ENCODE measurements around the gene ELAVL2. TPM values are rescaled to one million over a fixed set of nuclear protein-coding genes. Genes with fewer than 3 reads are reported as not detected.

ELAVL2 gene
- total RNA-seq, 4 donors from 2014 or later: under 0.01 to 1.4 (median 0.84) TPM

DNA sequence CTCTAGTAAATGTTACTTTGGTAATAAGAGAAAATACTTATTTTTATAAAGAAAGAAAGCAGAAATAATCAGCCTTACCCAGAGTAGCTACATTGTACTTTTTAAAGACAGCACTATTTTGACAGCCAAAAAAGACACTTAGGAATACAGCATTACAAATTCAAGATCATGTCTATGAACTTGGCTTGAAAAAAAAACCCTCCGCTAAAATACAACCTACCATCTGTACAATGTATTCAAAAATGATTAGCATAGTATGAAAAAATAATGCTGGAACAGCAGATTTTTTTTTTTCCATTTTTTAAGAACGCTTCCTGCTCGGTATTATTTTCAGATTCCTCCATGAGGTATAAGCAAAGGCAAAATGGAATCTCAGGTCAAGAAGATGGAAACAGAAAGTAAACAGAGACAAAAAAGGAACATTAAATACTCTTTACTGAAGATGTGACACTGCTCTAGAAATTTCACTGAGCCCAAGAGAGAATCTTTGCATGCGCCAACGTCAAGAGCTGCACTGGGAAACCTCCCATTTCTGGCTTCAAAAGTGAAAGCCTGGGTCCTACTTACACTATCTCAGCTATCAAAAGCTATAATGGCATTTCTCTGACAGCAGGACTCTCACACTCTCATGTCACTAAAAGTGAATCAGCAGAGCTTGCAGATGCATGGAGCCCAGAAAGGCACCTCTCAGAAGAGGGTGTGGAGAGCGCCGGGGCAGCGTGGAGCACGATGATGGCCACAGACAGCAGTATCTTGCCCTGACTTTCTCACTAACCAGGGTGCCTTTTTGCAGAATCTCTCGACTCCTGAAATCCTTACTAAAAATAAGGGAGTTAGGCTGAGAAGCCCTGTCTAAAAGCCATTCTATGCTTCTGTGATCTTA, 167.4 kb downstream of the ELAVL2 start:
- peak overlapping the region in 1 of 4 donors; percentile 9 for H3K4me3 ChIP-seq
- H3K4me1 ChIP-seq: peaks cover 0 to 7% (median 0%) of the 10 kb centered on the region in 4 donors
- H3K27ac ChIP-seq (replicated peaks in 1 of 4): no peak overlapping the region
- WGBS: 69% methylated on average over 10 of the region's 10 CpGs
- no peak for TF ChIP-seq EP300 (IDR thresholded peaks at IDR 0.05)
- TF ChIP-seq POLR2AphosphoS5 (IDR thresholded peaks at IDR 0.05): no peak
- TF ChIP-seq, protein P1, sequence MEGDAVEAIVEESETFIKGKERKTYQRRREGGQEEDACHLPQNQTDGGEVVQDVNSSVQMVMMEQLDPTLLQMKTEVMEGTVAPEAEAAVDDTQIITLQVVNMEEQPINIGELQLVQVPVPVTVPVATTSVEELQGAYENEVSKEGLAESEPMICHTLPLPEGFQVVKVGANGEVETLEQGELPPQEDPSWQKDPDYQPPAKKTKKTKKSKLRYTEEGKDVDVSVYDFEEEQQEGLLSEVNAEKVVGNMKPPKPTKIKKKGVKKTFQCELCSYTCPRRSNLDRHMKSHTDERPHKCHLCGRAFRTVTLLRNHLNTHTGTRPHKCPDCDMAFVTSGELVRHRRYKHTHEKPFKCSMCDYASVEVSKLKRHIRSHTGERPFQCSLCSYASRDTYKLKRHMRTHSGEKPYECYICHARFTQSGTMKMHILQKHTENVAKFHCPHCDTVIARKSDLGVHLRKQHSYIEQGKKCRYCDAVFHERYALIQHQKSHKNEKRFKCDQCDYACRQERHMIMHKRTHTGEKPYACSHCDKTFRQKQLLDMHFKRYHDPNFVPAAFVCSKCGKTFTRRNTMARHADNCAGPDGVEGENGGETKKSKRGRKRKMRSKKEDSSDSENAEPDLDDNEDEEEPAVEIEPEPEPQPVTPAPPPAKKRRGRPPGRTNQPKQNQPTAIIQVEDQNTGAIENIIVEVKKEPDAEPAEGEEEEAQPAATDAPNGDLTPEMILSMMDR (IDR thresholded peaks at IDR 0.05): no peak
- no peak for TF ChIP-seq POLR2A (IDR thresholded peaks at IDR 0.05; ENCODE audit: low read depth)
- no peaks in the 10 kb centered on the region for H3K27me3 ChIP-seq
- H3K9me3 ChIP-seq: no peaks in the 10 kb centered on the region
- no peaks in the 10 kb centered on the region for H3K36me3 ChIP-seq
- intact Hi-C loops (cut with DNase I): no loop called here
- DNase-seq (ENCODE audit: extremely low spot score): peak; percentile 62

DNA sequence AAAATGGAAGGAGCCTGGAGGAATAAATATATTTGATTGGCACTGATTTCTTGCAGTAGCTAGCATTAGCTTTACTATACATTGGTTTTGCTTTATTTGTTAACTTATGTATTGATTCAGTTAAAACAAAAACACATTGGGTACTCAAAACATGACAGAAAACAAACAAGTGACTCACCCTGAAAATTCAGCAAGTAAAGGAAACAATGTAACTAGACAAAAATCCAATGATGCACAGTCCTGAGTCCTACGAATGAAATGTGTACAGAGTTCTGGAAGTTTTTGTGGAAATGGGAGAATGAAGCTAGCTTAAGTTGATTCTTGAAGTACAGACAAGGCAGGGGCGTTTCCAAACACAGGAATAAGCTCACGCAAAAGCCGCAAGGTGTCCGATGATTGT, 175.0 kb downstream of the ELAVL2 start:
- Histone ChIP-seq H3K36me3 (no peaks in the 10 kb centered on the region), H3K27ac (replicated peaks in 1 of 4) (no peak overlapping the region), H3K9me3 (no peaks in the 10 kb centered on the region), H3K4me1 (no peaks in the 10 kb centered on the region), H3K4me3 (no peak overlapping the region), H3K27me3 (no peaks in the 10 kb centered on the region)
- TF ChIP-seq EP300 (IDR thresholded peaks at IDR 0.05) (no peak), POLR2AphosphoS5 (IDR thresholded peaks at IDR 0.05) (no peak), POLR2A (IDR thresholded peaks at IDR 0.05; ENCODE audit: low read depth) (no peak)
- TF ChIP-seq, protein P1 (IDR thresholded peaks at IDR 0.05): no peak
- intact Hi-C loops (cut with DNase I): no loop called here
- no peak for DNase-seq (ENCODE audit: extremely low spot score)
- WGBS: 96% methylated on average over 5 of the region's 5 CpGs

DNA sequence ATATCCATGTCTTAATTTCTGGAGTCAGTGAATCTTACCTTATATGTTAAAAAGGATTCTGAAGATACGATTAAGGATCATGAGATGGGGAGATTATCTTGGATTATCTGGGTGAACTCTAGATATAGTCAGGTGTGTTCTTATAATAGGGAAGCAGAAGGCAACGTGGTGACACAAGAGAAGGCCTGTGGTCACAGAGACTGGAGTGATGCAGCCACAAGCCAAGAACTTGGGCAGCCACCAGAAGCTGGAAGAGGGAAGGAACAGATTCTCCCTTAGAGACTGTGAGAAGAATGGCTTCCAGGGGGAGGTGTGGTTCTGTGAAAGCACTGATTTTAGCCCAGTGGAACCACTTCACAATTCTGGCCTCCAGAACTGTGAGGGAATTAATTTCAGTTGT, 177.4 kb downstream of the ELAVL2 start:
- no peak overlapping the region for H3K27ac ChIP-seq (replicated peaks in 1 of 4)
- H3K4me3 ChIP-seq: no peak overlapping the region
- intact Hi-C loops (cut with DNase I): no loop called here
- no peak for TF ChIP-seq EP300 (IDR thresholded peaks at IDR 0.05)
- no peak for TF ChIP-seq POLR2AphosphoS5 (IDR thresholded peaks at IDR 0.05)
- no peak for TF ChIP-seq POLR2A (IDR thresholded peaks at IDR 0.05; ENCODE audit: low read depth)
- TF ChIP-seq, protein P1 (IDR thresholded peaks at IDR 0.05): no peak
- no peaks in the 10 kb centered on the region for H3K4me1 ChIP-seq
- no peaks in the 10 kb centered on the region for H3K36me3 ChIP-seq
- DNase-seq (ENCODE audit: extremely low spot score): peak; percentile 83
- H3K9me3 ChIP-seq: no peaks in the 10 kb centered on the region
- H3K27me3 ChIP-seq: no peaks in the 10 kb centered on the region
- 59% methylated on average over 2 of the region's 2 CpGs for WGBS

DNA sequence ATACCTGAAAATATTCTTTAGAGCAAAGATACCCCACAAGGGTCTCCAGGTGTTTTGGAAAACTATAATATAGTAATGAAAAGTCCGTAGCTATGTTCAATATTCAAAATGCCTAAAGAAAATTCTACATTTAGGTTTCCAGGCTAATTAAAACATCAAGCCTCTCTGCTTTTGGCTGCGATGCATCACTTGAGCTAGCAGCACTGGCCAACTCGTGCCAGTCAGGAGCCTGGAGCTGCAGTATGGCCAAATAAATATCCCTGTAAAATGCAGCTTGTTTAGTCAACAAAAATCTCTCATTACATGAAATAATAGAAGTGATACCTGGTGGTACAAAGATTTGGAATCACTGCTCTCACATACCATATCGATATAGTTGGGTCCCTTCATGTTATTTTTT, 181.1 kb downstream of the ELAVL2 start:
- Histone ChIP-seq H3K4me1 (no peaks in the 10 kb centered on the region), H3K36me3 (no peaks in the 10 kb centered on the region), H3K27ac (replicated peaks in 1 of 4) (no peak overlapping the region), H3K9me3 (no peaks in the 10 kb centered on the region), H3K4me3 (no peak overlapping the region), H3K27me3 (no peaks in the 10 kb centered on the region)
- TF ChIP-seq, protein P1 (IDR thresholded peaks at IDR 0.05): no peak
- no peak for TF ChIP-seq POLR2AphosphoS5 (IDR thresholded peaks at IDR 0.05)
- TF ChIP-seq EP300 (IDR thresholded peaks at IDR 0.05): no peak
- TF ChIP-seq POLR2A (IDR thresholded peaks at IDR 0.05; ENCODE audit: low read depth): no peak
- DNase-seq (ENCODE audit: extremely low spot score): peak; percentile 2
- intact Hi-C loops (cut with DNase I): no loop called here
- WGBS: 93% methylated on average over 4 of the region's 4 CpGs
